HCT116 (cell line): ENCODE data around the gene AVL9.

ENCODE experiments used
- EZH2 ChIP-seq: fragments of 200-600 bp; sonication (generic); IDR thresholded peaks from 2 replicates; pipeline ENCODE4 v1.6.1; 2017; ENCODE audit warnings: antibody characterized with exemption, mixed run types
- JUND ChIP-seq: IDR thresholded peaks from 2 replicates; pipeline ENCODE4 v1.6.1; 2012
- POLR2A ChIP-seq: IDR thresholded peaks from 2 replicates; pipeline ENCODE4 v1.7.0; 2011; ENCODE audit warnings: borderline replicate concordance; ENCODE audit not compliant: insufficient read depth, insufficient read length; ENCODE audit errors: extremely low read depth
- RAD21 ChIP-seq: IDR thresholded peaks from 2 replicates; pipeline ENCODE4 v1.6.1; 2012; ENCODE audit warnings: low read depth, mild to moderate bottlenecking
- TF ChIP-seq, protein P1 (sequence below), 3 experiments: fragments of 200-600 bp in 1 of 3; sonication (generic) in 1 of 3; IDR thresholded peaks in 2 of 3; conservative IDR thresholded peaks in 1 of 3; 2 replicates each; pipeline ENCODE4 v1.5.1; 2012 to 2017; ENCODE audit warnings: low read depth in 2 of 3, low read length in 2 of 3, antibody characterized with exemption in 1 of 3, borderline replicate concordance in 1 of 3, control low read depth in 1 of 3, mild to moderate bottlenecking in 1 of 3, mixed read lengths in 1 of 3, mixed run types in 1 of 3, moderate library complexity in 1 of 3; ENCODE audit not compliant: insufficient read depth in 1 of 3
- TF ChIP-seq, protein P2 (sequence below): IDR thresholded peaks from 2 replicates; pipeline ENCODE4 v1.6.1; 2011; ENCODE audit warnings: mild to moderate bottlenecking, low read length, moderate library complexity; ENCODE audit not compliant: insufficient replicate concordance; ENCODE audit errors: extremely low read depth

DNA sequence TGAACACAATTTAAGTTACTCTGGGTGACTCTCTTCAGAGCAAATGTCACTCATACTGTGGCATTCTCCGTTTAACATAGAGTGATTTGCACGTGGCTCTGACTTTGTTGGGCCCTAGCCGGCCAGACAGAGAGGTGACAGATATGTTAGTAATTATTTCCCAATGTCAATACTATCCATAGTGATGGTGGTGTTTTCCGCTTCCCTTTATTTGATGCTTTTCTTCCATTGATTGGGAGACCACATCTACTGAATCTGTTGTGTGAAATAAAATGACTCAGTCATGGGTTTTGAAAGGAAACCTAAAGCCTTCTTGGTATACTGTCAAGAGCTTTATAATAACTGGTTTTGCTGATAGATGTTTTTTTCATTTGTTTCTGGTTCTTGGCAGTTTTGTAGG, 7.4 kb downstream of the AVL9 start:
- TF ChIP-seq, protein P1, sequence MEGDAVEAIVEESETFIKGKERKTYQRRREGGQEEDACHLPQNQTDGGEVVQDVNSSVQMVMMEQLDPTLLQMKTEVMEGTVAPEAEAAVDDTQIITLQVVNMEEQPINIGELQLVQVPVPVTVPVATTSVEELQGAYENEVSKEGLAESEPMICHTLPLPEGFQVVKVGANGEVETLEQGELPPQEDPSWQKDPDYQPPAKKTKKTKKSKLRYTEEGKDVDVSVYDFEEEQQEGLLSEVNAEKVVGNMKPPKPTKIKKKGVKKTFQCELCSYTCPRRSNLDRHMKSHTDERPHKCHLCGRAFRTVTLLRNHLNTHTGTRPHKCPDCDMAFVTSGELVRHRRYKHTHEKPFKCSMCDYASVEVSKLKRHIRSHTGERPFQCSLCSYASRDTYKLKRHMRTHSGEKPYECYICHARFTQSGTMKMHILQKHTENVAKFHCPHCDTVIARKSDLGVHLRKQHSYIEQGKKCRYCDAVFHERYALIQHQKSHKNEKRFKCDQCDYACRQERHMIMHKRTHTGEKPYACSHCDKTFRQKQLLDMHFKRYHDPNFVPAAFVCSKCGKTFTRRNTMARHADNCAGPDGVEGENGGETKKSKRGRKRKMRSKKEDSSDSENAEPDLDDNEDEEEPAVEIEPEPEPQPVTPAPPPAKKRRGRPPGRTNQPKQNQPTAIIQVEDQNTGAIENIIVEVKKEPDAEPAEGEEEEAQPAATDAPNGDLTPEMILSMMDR (IDR thresholded peaks at IDR 0.05 in 2 of 3, conservative IDR thresholded peaks at IDR 0.05 in 1 of 3; ENCODE audit: borderline replicate concordance in 1 of 3, insufficient read depth in 1 of 3, low read depth in 2 of 3, low read length in 2 of 3), result no peak
- TF ChIP-seq POLR2A (no peak), RAD21 (no peak), JUND (no peak), EZH2 (no peak)
- TF ChIP-seq, protein P2, sequence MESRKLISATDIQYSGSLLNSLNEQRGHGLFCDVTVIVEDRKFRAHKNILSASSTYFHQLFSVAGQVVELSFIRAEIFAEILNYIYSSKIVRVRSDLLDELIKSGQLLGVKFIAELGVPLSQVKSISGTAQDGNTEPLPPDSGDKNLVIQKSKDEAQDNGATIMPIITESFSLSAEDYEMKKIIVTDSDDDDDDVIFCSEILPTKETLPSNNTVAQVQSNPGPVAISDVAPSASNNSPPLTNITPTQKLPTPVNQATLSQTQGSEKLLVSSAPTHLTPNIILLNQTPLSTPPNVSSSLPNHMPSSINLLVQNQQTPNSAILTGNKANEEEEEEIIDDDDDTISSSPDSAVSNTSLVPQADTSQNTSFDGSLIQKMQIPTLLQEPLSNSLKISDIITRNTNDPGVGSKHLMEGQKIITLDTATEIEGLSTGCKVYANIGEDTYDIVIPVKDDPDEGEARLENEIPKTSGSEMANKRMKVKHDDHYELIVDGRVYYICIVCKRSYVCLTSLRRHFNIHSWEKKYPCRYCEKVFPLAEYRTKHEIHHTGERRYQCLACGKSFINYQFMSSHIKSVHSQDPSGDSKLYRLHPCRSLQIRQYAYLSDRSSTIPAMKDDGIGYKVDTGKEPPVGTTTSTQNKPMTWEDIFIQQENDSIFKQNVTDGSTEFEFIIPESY, result no peak
